Endothelial cell of umbilical vein (primary cell): ENCODE measurements around the gene MAT2A. TPM values are rescaled to one million over a fixed set of nuclear protein-coding genes. Genes with fewer than 3 reads are reported as not detected.

ENCODE experiments used
- BruUV-seq: library from RNA; stranded (reverse); fragments of 400-500 nt; replicated peaks from 2 replicates; lab custom pipeline; 2021; lab: Mats Ljungman, UMichigan
- CTCF ChIA-PET: fragments of 300-600, 350-600 bp; sonication (Branson Sonifier 250); formaldehyde crosslinking; loops from one replicate; lab custom pipeline; 2021; ENCODE audit warnings: antibody characterized with exemption, inconsistent platforms; lab: Charles Lee
- POLR2A ChIA-PET: fragments of 300-600, 350-600 bp; sonication (Branson Sonifier 250); formaldehyde crosslinking; loops from one replicate; lab custom pipeline; 2021; ENCODE audit warnings: antibody characterized with exemption, inconsistent platforms; lab: Charles Lee
- DNase-seq: peaks from one replicate; pipeline ENCODE4 v3.0.0-alpha.2; 2011; ENCODE audit warnings: low read depth, low spot score
- FAIRE-seq: peaks from 2 replicates; lab custom pipeline; 2011; peaks lifted over from hg19 to GRCh38; lab: Jason Lieb, UNC
- H2AFZ ChIP-seq: 2 replicates; pipeline ENCODE4 v1.6.0; 2012; ENCODE audit warnings: low read depth, low read length, control low read depth, inconsistent platforms
- H3K27ac ChIP-seq: 2 replicates; pipeline ENCODE4 v1.5.1; 2011; ENCODE audit warnings: low read depth, mild to moderate bottlenecking, control low read depth, low read length, moderate library complexity; ENCODE audit not compliant: insufficient read depth
- H3K27me3 ChIP-seq, 2 experiments: 2 replicates each; pipeline versions ENCODE4 v1.6.0 to v1.6.1; 2011; ENCODE audit warnings: low read length in 2 of 2, mixed read lengths in 1 of 2; ENCODE audit not compliant: control insufficient read depth in 2 of 2, insufficient read depth in 2 of 2
- H3K36me3 ChIP-seq, 2 experiments: 2 replicates in 1 of 2; 3 replicates in 1 of 2; pipeline ENCODE4 v1.5.1; 2011; ENCODE audit warnings: low read length in 2 of 2, mild to moderate bottlenecking in 1 of 2, moderate library complexity in 1 of 2; ENCODE audit not compliant: control insufficient read depth in 2 of 2, insufficient read depth in 2 of 2; ENCODE audit errors: extremely low read depth in 1 of 2
- H3K4me1 ChIP-seq: 3 replicates; pipeline ENCODE4 v1.5.1; 2011; ENCODE audit warnings: mild to moderate bottlenecking, low read length; ENCODE audit not compliant: control insufficient read depth, insufficient read depth; ENCODE audit errors: extremely low read depth
- H3K4me2 ChIP-seq: 2 replicates; pipeline ENCODE4 v1.6.1; 2011; ENCODE audit warnings: low read length, control low read depth, mixed read lengths; ENCODE audit not compliant: insufficient read depth
- H3K4me3 ChIP-seq, 3 experiments: fragments of 200-600 bp in 1 of 3; sonication (generic), shearing (Covaris generic) in 1 of 3; replicated peaks in 1 of 3; 2 replicates each; pipeline ENCODE4 v1.5.1; 2011 to 2016; ENCODE audit warnings: control low read depth in 3 of 3, low read length in 3 of 3, mild to moderate bottlenecking in 2 of 3, inconsistent platforms in 1 of 3, low read depth in 1 of 3, moderate library complexity in 1 of 3; ENCODE audit not compliant: insufficient read depth in 1 of 3
- H3K79me2 ChIP-seq: 2 replicates; pipeline ENCODE4 v1.6.0; 2012; ENCODE audit warnings: low read length, inconsistent platforms; ENCODE audit not compliant: control insufficient read depth, insufficient read depth
- H3K9ac ChIP-seq: replicated peaks from 2 replicates; pipeline ENCODE3; 2011; ENCODE audit warnings: low read length, control low read depth; ENCODE audit not compliant: insufficient read depth; ENCODE audit errors: extremely low read depth
- H3K9me1 ChIP-seq: replicated peaks from 3 replicates; pipeline ENCODE4 v1.6.0; 2011; ENCODE audit warnings: mild to moderate bottlenecking, low read length; ENCODE audit not compliant: control insufficient read depth, insufficient read depth; ENCODE audit errors: extremely low read depth
- H3K9me3 ChIP-seq: replicated peaks from 2 replicates; pipeline ENCODE4 v1.5.1; 2012; ENCODE audit warnings: low read length, inconsistent platforms; ENCODE audit not compliant: control insufficient read depth, insufficient read depth
- H4K20me1 ChIP-seq: replicated peaks from 2 replicates; pipeline ENCODE3; 2011; ENCODE audit warnings: mild to moderate bottlenecking, low read length; ENCODE audit not compliant: control insufficient read depth, insufficient read depth; ENCODE audit errors: extremely low read depth
- EZH2 ChIP-seq: IDR thresholded peaks from 2 replicates; pipeline ENCODE4 v1.6.1; 2012; ENCODE audit warnings: borderline replicate concordance, low read depth, mild to moderate bottlenecking, moderate library complexity, low read length, inconsistent platforms; ENCODE audit not compliant: severe bottlenecking
- FOS ChIP-seq: IDR thresholded peaks from 2 replicates; pipeline ENCODE4 v1.6.1; 2011; ENCODE audit warnings: mild to moderate bottlenecking, low read length, moderate library complexity, borderline replicate concordance; ENCODE audit not compliant: insufficient read depth
- GATA2 ChIP-seq: IDR thresholded peaks from 2 replicates; pipeline ENCODE4 v1.7.0; 2011; ENCODE audit warnings: low read depth, mild to moderate bottlenecking, moderate library complexity, mixed read lengths, low read length; ENCODE audit not compliant: insufficient read length, insufficient read depth
- JUN ChIP-seq: IDR thresholded peaks from 2 replicates; pipeline ENCODE4 v1.6.1; 2011; ENCODE audit warnings: borderline replicate concordance, low read depth; ENCODE audit not compliant: insufficient read length, insufficient read depth
- MYC ChIP-seq: IDR thresholded peaks from one replicate; pipeline ENCODE4 v1.6.1; 2011; ENCODE audit warnings: mild to moderate bottlenecking, low read depth, low read length
- POLR2A ChIP-seq: IDR thresholded peaks from 2 replicates; pipeline ENCODE4 v1.6.1; 2012; ENCODE audit warnings: low read depth, mild to moderate bottlenecking, control low read depth, low read length
- POLR2AphosphoS5 ChIP-seq: IDR thresholded peaks from 2 replicates; pipeline ENCODE4 v1.6.1; 2012; ENCODE audit warnings: low read depth, mild to moderate bottlenecking, control low read depth, low read length, moderate library complexity; ENCODE audit not compliant: insufficient read depth
- dilution Hi-C: fragments of 300-500 bp; cut with MboI; formaldehyde crosslinking; loops from one replicate; pipeline ENCODE4 v1.15.0; 2019; ENCODE audit warnings: low sequenced_read_pairs; ENCODE audit not compliant: extremely low pct_ligation_motif_present
- intact Hi-C: fragments of 100-400 bp; cut with micrococcal nuclease; formaldehyde crosslinking; loops from one replicate; pipeline ENCODE4 v1.10.0; 2022
- polyA plus RNA-seq, 4 experiments: library from polyadenylated mRNA; depleted of rRNA in 3 of 4; stranded (reverse) in 3 of 4; unstranded in 1 of 4; fragments of >200 nt; gene quantifications; 2 replicates each; pipeline versions ENCODE4 v1.2.1 to v1.2.3, GENCODE V29; 2011 to 2012; ENCODE audit warnings: missing spikeins in 1 of 4
- total RNA-seq: library from RNA; stranded (reverse); gene quantifications from 2 replicates; pipeline ENCODE4 v1.2.3, GENCODE V29; 2021
- TF ChIP-seq, protein P1 (sequence below), 2 donors: IDR thresholded peaks; 1 replicate in 1 of 2; 2 replicates in 1 of 2; pipeline ENCODE4 v1.5.1; 2011; ENCODE audit warnings: low read length in 2 of 2, mild to moderate bottlenecking in 2 of 2, moderate library complexity in 2 of 2, control low read depth in 1 of 2, inconsistent platforms in 1 of 2, low read depth in 1 of 2; ENCODE audit not compliant: insufficient read depth in 1 of 2; ENCODE audit errors: extremely low read depth in 1 of 2
- TF ChIP-seq, protein P2 (sequence below): IDR thresholded peaks from 2 replicates; pipeline ENCODE4 v1.6.1; 2011; ENCODE audit not compliant: insufficient read depth, insufficient read length

MAT2A gene
- total and polyA plus RNA-seq, 2 donors (not counting 3 experiments of a cell fraction or from before 2014, with no cell fraction given) = 172 to 257 TPM

DNA sequence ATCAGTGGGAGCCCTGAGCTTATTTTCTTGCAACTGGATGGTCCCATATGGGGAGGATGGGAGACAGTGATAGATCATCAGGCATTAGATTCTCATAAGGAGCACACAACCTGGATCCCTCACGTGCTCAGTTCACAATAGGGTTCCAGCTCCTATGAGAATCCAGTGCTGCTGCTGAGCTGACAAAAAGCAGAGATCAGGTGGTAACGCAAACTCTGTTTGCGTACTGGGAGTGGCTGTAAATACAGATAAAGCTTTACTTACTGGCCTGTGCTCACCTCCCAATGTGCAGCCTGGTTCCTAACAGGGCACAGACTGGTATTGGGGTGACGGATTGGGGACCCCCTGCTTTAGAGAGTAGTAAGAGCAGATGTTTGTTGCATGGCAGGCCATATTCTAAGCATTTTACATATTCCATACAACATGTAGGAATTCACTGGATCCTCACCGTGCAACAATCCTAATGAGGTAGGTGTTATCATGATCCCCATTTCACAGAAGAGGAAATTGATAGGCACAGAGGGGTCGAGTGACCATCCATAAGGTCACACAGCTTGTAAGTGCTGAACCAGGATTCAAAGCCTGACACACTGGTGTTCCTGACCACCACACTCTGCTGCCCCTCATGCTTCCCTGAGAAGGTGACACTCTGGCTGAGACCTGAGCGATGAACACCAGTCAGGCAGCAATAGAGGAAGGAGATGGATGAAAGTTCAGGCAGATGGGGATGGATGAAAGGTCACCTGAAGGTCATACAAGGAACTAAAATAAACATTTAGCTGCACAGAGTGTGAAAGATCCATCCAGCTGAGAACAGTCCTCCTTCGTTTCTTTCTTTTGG lies 15.7 kb upstream of the MAT2A start:
- H3K27ac ChIP-seq = no peak overlapping the region
- H3K9me1 ChIP-seq = no peaks in the 10 kb centered on the region
- H2AFZ ChIP-seq = no peak overlapping the region
- POLR2A ChIA-PET = interaction anchor here (1.0 kb wide), 1 partner anchor 16 kb away, joined by 4 read pairs; the partner anchor contains the start of gene MAT2A
- dilution Hi-C loops = no loop called here
- no peak overlapping the region for H3K9ac ChIP-seq
- CTCF ChIA-PET = interaction anchor here (1.0 to 1.9 kb wide), 3 partner anchors 11 to 28 kb away, joined by 3 to 5 read pairs (median 3); partner anchors contain the start of gene MAT2A
- DNase-seq = no peak
- H3K4me3 ChIP-seq = no peak overlapping the region
- no peaks in the 10 kb centered on the region for H3K36me3 ChIP-seq
- no peak for FAIRE-seq
- TF ChIP-seq, protein P1, sequence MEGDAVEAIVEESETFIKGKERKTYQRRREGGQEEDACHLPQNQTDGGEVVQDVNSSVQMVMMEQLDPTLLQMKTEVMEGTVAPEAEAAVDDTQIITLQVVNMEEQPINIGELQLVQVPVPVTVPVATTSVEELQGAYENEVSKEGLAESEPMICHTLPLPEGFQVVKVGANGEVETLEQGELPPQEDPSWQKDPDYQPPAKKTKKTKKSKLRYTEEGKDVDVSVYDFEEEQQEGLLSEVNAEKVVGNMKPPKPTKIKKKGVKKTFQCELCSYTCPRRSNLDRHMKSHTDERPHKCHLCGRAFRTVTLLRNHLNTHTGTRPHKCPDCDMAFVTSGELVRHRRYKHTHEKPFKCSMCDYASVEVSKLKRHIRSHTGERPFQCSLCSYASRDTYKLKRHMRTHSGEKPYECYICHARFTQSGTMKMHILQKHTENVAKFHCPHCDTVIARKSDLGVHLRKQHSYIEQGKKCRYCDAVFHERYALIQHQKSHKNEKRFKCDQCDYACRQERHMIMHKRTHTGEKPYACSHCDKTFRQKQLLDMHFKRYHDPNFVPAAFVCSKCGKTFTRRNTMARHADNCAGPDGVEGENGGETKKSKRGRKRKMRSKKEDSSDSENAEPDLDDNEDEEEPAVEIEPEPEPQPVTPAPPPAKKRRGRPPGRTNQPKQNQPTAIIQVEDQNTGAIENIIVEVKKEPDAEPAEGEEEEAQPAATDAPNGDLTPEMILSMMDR (IDR thresholded peaks at IDR 0.05; ENCODE audit: extremely low read depth in 1 of 2, insufficient read depth in 1 of 2, low read depth in 1 of 2, low read length in 2 of 2) = no peak
- TF ChIP-seq GATA2 = no peak
- TF ChIP-seq MYC = no peak
- TF ChIP-seq, protein P2, sequence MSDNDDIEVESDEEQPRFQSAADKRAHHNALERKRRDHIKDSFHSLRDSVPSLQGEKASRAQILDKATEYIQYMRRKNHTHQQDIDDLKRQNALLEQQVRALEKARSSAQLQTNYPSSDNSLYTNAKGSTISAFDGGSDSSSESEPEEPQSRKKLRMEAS = no peak
- no peak for TF ChIP-seq JUN
- no peak for TF ChIP-seq POLR2A
- TF ChIP-seq FOS = no peak
- TF ChIP-seq POLR2AphosphoS5 = no peak
- no peak for TF ChIP-seq EZH2
- no peaks in the 10 kb centered on the region for H4K20me1 ChIP-seq
- no peaks in the 10 kb centered on the region for H3K9me3 ChIP-seq
- H3K79me2 ChIP-seq = no peaks in the 10 kb centered on the region
- no peaks in the 10 kb centered on the region for H3K4me1 ChIP-seq
- H3K4me2 ChIP-seq = no peak overlapping the region
- peaks cover 2 to 4% of the 10 kb centered on the region in 2 experiments for H3K27me3 ChIP-seq
- intact Hi-C loops = no loop called here
- BruUV-seq = no TSS peak
